Stimulated activated naive CD8-positive, alpha-beta T cell treated with anti-CD3 and anti-CD28 coated beads, Interleukin-15, amount 100 ng/mL, for 72 hours (primary cell): ENCODE data around the gene CNTLN.

Source experiments
- ATAC-seq: fragments of 150-1000 bp; cut with Tn5 transposase; 2 replicates; pipeline ENCODE4 v1.10.0; 2021; ENCODE audit warnings: mild to moderate bottlenecking, moderate library complexity
- DNase-seq, 2 donors: peaks; one replicate each; pipeline ENCODE4 v3.0.0; 2021 to 2022
- H3K27ac Mint-ChIP-seq, 2 donors: one replicate each; pipeline ENCODE4 v1.8.0; 2022; ENCODE audit warnings: mild to moderate bottlenecking in 2 of 2, mixed read lengths in 2 of 2, moderate library complexity in 2 of 2
- H3K27me3 Mint-ChIP-seq: one replicate; pipeline ENCODE4 v1.8.0; 2022; ENCODE audit warnings: mixed read lengths
- H3K4me1 Mint-ChIP-seq: one replicate; pipeline ENCODE4 v1.8.0; 2022; ENCODE audit warnings: mild to moderate bottlenecking, mixed read lengths
- H3K4me3 Mint-ChIP-seq, 2 donors: one replicate each; pipeline ENCODE4 v1.8.0; 2022; ENCODE audit warnings: mild to moderate bottlenecking in 2 of 2, mixed read lengths in 2 of 2, moderate library complexity in 1 of 2
- H3K9me3 Mint-ChIP-seq, 2 donors: one replicate each; pipeline ENCODE4 v1.8.0; 2022; ENCODE audit warnings: mixed read lengths in 2 of 2

Gene CNTLN

DNA sequence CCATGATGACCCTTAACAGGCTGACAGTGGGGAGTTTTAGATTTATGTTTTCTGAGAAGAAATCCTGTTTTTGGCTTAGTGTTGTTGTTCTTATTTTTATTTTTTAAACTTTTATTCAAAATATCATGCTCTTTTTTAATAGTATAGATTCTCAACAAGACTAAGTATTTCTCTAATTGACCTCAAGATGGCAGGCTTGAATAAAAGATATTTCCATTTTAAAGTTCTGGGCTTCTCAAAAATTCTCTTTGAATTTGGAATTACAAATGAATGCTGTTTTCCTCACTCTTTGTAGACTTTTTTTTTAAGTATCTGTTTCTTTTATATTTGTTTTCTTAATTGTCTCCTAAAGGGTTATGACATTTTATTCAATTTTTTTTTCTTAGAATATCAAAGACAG is 394.0 kb downstream of the CNTLN start:
- no peaks in the 10 kb centered on the region for H3K4me1 Mint-ChIP-seq
- no peaks in the 10 kb centered on the region for H3K27me3 Mint-ChIP-seq
- ATAC-seq, result no peak
- no peak overlapping the region for H3K27ac Mint-ChIP-seq
- no peak overlapping the region for H3K4me3 Mint-ChIP-seq
- no peaks in the 10 kb centered on the region for H3K9me3 Mint-ChIP-seq
- DNase-seq, result no peak

DNA sequence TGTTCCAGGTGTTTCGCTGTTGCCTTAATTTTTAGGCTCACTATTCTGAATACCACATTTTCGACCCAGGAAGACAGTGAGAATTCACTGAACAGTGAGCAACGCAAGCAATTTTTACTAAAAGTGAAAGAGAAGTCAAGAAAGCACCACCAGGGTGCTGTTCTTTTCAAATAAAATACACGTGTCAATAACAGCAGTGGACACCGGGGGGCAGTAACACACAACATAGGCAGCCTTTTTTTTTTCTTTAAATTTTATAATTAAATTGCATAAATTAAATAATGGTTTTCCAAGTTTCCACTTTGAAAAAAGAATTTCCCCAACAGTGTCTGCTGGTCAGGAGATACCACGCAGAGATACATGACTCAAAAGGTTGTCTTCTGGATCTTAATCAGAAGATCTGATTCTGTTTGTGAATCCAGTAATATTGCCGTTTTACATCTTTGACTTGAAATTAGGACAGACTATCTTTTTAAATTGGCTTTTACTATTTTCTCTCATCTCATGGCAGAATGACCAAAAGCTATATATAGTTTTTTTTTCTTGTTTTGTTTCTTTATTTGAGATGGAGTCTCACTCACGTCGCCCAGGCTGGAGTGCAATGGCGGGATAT is 396.9 kb downstream of the CNTLN start:
- H3K4me1 Mint-ChIP-seq, result no peaks in the 10 kb centered on the region
- no peak overlapping the region for H3K27ac Mint-ChIP-seq
- DNase-seq (peak in 1 of 2 donors; percentile 2), ATAC-seq (no peak)
- no peak overlapping the region for H3K4me3 Mint-ChIP-seq
- H3K27me3 Mint-ChIP-seq, result no peaks in the 10 kb centered on the region
- no peaks in the 10 kb centered on the region for H3K9me3 Mint-ChIP-seq

DNA sequence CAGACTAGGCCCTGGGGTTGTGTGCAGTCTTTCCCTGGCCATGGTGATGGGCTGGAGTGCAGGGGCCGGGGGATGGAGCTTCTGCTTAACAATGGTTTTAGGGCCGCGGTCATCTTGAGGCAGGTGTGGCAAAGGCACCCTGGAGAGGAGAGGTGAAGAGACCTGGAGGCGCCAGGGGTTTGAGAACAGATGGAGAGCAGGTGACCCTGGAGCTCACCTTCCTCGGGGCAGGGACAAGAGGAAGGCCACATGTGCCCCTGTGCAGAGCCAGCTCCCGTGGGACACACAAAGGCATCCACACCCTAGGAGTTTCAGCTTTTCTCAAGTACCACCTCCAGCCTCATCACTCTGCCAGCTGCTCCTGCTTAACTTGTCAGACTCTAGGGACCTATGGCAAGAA is 397.6 kb downstream of the CNTLN start:
- Mint-ChIP-seq H3K4me1 (no peaks in the 10 kb centered on the region), H3K9me3 (no peaks in the 10 kb centered on the region), H3K4me3 (no peak overlapping the region), H3K27ac (no peak overlapping the region), H3K27me3 (no peaks in the 10 kb centered on the region)
- ATAC-seq (no peak), DNase-seq (no peak)

DNA sequence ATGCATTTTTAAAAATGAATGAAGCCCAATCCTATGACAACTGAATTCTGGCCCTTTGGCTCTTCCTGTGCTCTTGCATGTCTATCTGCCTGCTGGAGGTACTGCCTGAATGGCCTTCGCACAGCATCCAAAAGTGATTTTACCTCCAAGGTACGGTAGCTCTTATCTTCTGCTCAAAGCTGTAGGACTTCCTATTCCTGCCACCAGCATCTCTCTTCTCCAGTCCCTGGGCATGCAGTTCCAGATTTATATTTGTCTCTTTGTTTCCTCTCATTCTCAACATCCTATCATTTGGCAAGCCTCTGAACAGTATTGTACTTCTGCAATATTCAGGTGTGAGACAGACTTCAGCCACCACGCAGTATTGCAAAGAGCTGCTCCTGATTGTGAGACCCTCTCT is 400.3 kb downstream of the CNTLN start:
- no peak for DNase-seq
- no peaks in the 10 kb centered on the region for H3K4me1 Mint-ChIP-seq
- H3K27me3 Mint-ChIP-seq, result no peaks in the 10 kb centered on the region
- no peak for ATAC-seq
- H3K4me3 Mint-ChIP-seq, result no peak overlapping the region
- H3K27ac Mint-ChIP-seq, result no peak overlapping the region
- no peaks in the 10 kb centered on the region for H3K9me3 Mint-ChIP-seq

DNA sequence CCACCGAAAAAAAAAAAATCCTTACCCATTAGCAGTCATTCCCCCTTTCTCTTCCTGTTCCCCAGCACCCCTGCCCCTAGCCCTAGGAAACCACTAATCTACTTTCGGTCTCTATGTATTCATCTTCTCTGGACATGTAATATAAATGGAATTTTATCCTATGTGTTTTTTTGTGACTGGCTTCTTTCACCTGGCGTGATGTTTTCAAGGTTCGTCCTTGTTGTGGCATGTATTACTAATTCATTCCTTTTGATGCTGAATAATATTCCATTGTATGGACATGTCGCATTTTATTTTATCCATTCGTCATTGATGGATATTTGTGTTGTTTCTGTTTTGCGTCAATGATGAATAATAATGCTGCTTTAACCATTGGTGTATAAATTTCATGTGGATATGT is 401.2 kb downstream of the CNTLN start:
- no peak for DNase-seq
- Mint-ChIP-seq H3K27ac (no peak overlapping the region), H3K4me1 (no peaks in the 10 kb centered on the region), H3K27me3 (no peaks in the 10 kb centered on the region), H3K4me3 (no peak overlapping the region), H3K9me3 (peaks cover 0 to 8% of the 10 kb centered on the region in 2 donors)
- no peak for ATAC-seq

DNA sequence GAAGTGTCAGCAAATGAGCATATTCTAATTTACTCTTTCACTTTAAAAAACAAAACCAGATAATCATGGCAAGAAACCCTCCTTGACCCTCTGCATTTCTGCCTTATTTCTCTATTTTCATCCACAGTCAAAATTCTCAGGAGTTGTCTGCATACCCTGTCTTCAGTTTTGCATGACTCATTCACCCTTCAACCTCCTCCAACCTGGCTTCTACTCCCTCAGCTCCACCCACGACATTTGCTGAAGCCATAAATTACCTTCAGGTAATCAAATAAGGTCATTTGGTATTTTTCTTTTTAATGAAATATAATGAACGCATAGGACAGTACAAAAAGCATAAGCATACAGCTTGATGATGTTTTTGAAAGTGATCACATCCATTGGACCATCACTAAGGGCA is 416.2 kb downstream of the CNTLN start:
- Mint-ChIP-seq H3K9me3 (peaks cover 0 to 33% of the 10 kb centered on the region in 2 donors), H3K27me3 (no peaks in the 10 kb centered on the region), H3K4me1 (no peaks in the 10 kb centered on the region), H3K4me3 (no peak overlapping the region), H3K27ac (no peak overlapping the region)
- ATAC-seq, result no peak
- DNase-seq, result no peak
